Heart right ventricle (tissue), 16 donors: ENCODE data around the gene DGCR6. TPM values are rescaled to one million over a fixed set of nuclear protein-coding genes. Genes with fewer than 3 reads are reported as not detected.
"Not testable (repeated sequence)": the region's sequence is repeated elsewhere in the genome, so short reads cannot be mapped to it uniquely, and the experiment has no call there.

Experiments
- ATAC-seq, 8 donors: fragments of 200-7000 bp; cut with Tn5 transposase; one replicate each; pipeline ENCODE4 v1.9.1; 2020; ENCODE audit warnings: mild to moderate bottlenecking in 8 of 8, moderate library complexity in 8 of 8, moderate number of reproducible peaks in 1 of 8
- DNase-seq, 2 donors: peaks; one replicate each; pipeline ENCODE4 v3.0.0-alpha.2; 2020
- H3K27ac ChIP-seq, 10 donors: fragments of 200-600 bp; sonication (generic) in 2 of 10; one replicate each; pipeline versions ENCODE4 v1.5.0 to v1.8.0; 2020 to 2022; ENCODE audit warnings: mild to moderate bottlenecking in 3 of 10
- H3K27me3 ChIP-seq, 7 donors: fragments of 200-600 bp; one replicate each; pipeline ENCODE4 v1.8.0; 2021 to 2022; ENCODE audit warnings: mild to moderate bottlenecking in 2 of 7
- H3K36me3 ChIP-seq, 9 donors: fragments of 200-600 bp; sonication (generic) in 1 of 9; one replicate each; pipeline versions ENCODE4 v1.5.0 to v1.8.0; 2020 to 2022; ENCODE audit warnings: mild to moderate bottlenecking in 2 of 9
- H3K4me1 ChIP-seq, 9 donors: fragments of 200-600 bp; sonication (generic) in 1 of 9; one replicate each; pipeline versions ENCODE4 v1.5.0 to v1.8.0; 2020 to 2022; ENCODE audit warnings: mild to moderate bottlenecking in 4 of 9
- H3K4me3 ChIP-seq, 10 donors: fragments of 200-600 bp; sonication (generic) in 2 of 10; one replicate each; pipeline versions ENCODE4 v1.5.0 to v1.8.0; 2020 to 2022; ENCODE audit warnings: mild to moderate bottlenecking in 7 of 10, moderate library complexity in 2 of 10
- H3K9me3 ChIP-seq, 11 donors: fragments of 200-600 bp in 10 of 11; sonication (generic) in 2 of 11; one replicate each; pipeline versions ENCODE4 v1.5.0 to v1.8.0; 2013 to 2022; ENCODE audit warnings: mild to moderate bottlenecking in 2 of 11, control low read depth in 1 of 11, moderate library complexity in 1 of 11
- CTCF ChIP-seq, 9 donors: fragments of 200-600 bp; sonication (generic) in 2 of 9; IDR thresholded peaks; one replicate each; pipeline versions ENCODE4 v1.5.0 to v1.8.0; 2021 to 2022; ENCODE audit warnings: antibody characterized with exemption in 9 of 9, mild to moderate bottlenecking in 5 of 9, moderate library complexity in 1 of 9
- WGBS, 2 donors: extraction: QIAGEN DNeasy Blood & Tissue Kit; methylation state at CpG; one replicate each; pipeline ENCODE4 v1.1.7; 2013; ENCODE audit warnings: inconsistent platforms in 1 of 2; 5-methylcytosine and 5-hydroxymethylcytosine counted together
- intact Hi-C, 10 donors: fragments of 100-400 bp; cut with DNase I; formaldehyde crosslinking; loops; one replicate each; pipeline versions ENCODE4 v1.11.1 to v1.14.2; 2022
- polyA plus RNA-seq, 2 donors: library from polyadenylated mRNA; stranded (reverse); fragments of 200-250 nt; gene quantifications; one replicate each; pipeline ENCODE4 v1.2.3, GENCODE V29; 2013
- total RNA-seq, 10 donors: library from RNA; stranded (reverse); fragmentation: NEBNext Ultra II Directional in 3 of 10; extraction: Animal tissue kit (Norgen Biotek cat#: 25700) in 3 of 10; gene quantifications; one replicate each; pipeline versions ENCODE4 v1.2.1 to v1.2.4, GENCODE V29; 2021 to 2023
- donor health status: Arrhythmogenic right ventricular cardiomyopathy.
- donor health status: ischemic (EF 13 %, LVEDD 7.1; RV severe dilation, severe dysfunction).
- donor health status: healthy with polysubstance abuse.
- donor health status: DM: no; HTN: yes; CAD: no.
- donor health status: DM: no; HTN: no; CAD: no.
- donor health status: ischemic (EF 25% LVEDD 6.9; RV normal size, moderate dysfunction).
- donor health status: ischemic (EF 25% LVEDD 5.7; RV mildly dilated, moderate dysfunction).
- donor health status: healthy.
- donor health status: DM: yes; HTN: yes; CAD: no.
- donor health status: Ischemic cardiomyopathy.
- donor health status: ischemic (EF 35%, LVEDD 5.7; RV mildly dilated, moderate dysfunction).
- donor health status: nonischemic (EF 11% LVEDD 7.7; RV severe dilation, severe dysfunction).
- donor health status: DM: yes; HTN: yes; CAD: no.
- donor health status: PGD.
- donor health status: ischemic (EF 29% LVEDD 5.4; RV normal size, mild dysfunction).
- donor health status: nonischemic (EF 23%, LVEDD 6.1; RV moderate dilation, normal function).

The DGCR6 gene
- total and polyA plus RNA-seq, 12 donors, result 4.4 to 17.5 (median 8.0) TPM

GRCh38 chr22:18947905-18948304, 41.8 kb downstream of the DGCR6 start:
- Histone ChIP-seq H3K4me3 (no peak overlapping the region), H3K27me3 (peaks cover 0 to 25% (median 5%) of the 10 kb centered on the region in 7 donors), H3K9me3 (no peaks in the 10 kb centered on the region), H3K4me1 (no peaks in the 10 kb centered on the region), H3K27ac (no peak overlapping the region), H3K36me3 (no peaks in the 10 kb centered on the region)
- no peak for TF ChIP-seq CTCF (IDR thresholded peaks at IDR 0.05)
- WGBS, 2 donors, result 56 to 59% methylated on average over 12 of the region's 12 CpGs
- DNase-seq, result no peak
- intact Hi-C loops, result no loop called here
- no peak for ATAC-seq

GRCh38 chr22:18950141-18950540, 44.0 kb downstream of the DGCR6 start:
- H3K36me3 ChIP-seq, result no peaks in the 10 kb centered on the region
- H3K9me3 ChIP-seq, result no peaks in the 10 kb centered on the region
- no peak overlapping the region for H3K4me3 ChIP-seq
- no peak overlapping the region for H3K27ac ChIP-seq
- intact Hi-C loops, result no loop called here
- peaks cover 0 to 29% (median 5%) of the 10 kb centered on the region in 7 donors for H3K27me3 ChIP-seq
- 79 to 80% methylated on average over 5 of the region's 5 CpGs for WGBS, 2 donors
- ATAC-seq (no peak), DNase-seq (peak in 1 of 2 donors; percentile 2)
- no peaks in the 10 kb centered on the region for H3K4me1 ChIP-seq
- TF ChIP-seq CTCF (IDR thresholded peaks at IDR 0.05), result no peak

- intact Hi-C loops, result no loop called here
- Histone ChIP-seq H3K4me3 (no peak overlapping the region), H3K4me1 (no peaks in the 10 kb centered on the region), H3K9me3 (no peaks in the 10 kb centered on the region), H3K27me3 (peaks cover 0 to 29% (median 5%) of the 10 kb centered on the region in 7 donors), H3K36me3 (no peaks in the 10 kb centered on the region), H3K27ac (no peak overlapping the region)
- ATAC-seq (no peak), DNase-seq (peak in 1 of 2 donors; percentile 1)
- TF ChIP-seq CTCF (IDR thresholded peaks at IDR 0.05), result no peak
- 70 to 80% methylated on average over 5 to 6 of the region's 6 CpGs for WGBS, 2 donors
Measured at GRCh38 chr22:18952022-18952421, 45.9 kb downstream of the DGCR6 start.

GRCh38 chr22:18953128-18953527, 47.0 kb downstream of the DGCR6 start:
- ATAC-seq, H3K4me1 ChIP-seq, H3K36me3 ChIP-seq, H3K27ac ChIP-seq, H3K9me3 ChIP-seq, intact Hi-C loops, DNase-seq, H3K4me3 ChIP-seq: not testable (repeated sequence)
- 35 to 54% methylated on average over 5 to 14 of the region's 14 CpGs for WGBS, 2 donors
- peaks cover 0 to 25% (median 3%) of the 10 kb centered on the region in 7 donors for H3K27me3 ChIP-seq

GRCh38 chr22:18954303-18954989, 48.3 kb downstream of the DGCR6 start:
- intact Hi-C loops, result not testable (repeated sequence)
- H3K27me3 ChIP-seq, result peaks cover 0 to 15% (median 3%) of the 10 kb centered on the region in 7 donors

More at GRCh38 chr22:18954303-18954989, 48.3 kb downstream of the DGCR6 start:
- WGBS, 2 donors, result 9 to 21% methylated on average over 11 to 14 of the region's 14 CpGs
- not testable (repeated sequence) for H3K27ac ChIP-seq, H3K9me3 ChIP-seq, H3K4me1 ChIP-seq, H3K36me3 ChIP-seq, H3K4me3 ChIP-seq
- DNase-seq, result peak; percentile 43 to 66
- ATAC-seq, result peak; percentile 82 to 90 (median 86)
- peak; percentile 67 to 92 (median 76) for TF ChIP-seq CTCF (IDR thresholded peaks at IDR 0.05)
